ENCODE measurements around the gene RPL31. TPM values are rescaled to one million over a fixed set of nuclear protein-coding genes. Genes with fewer than 3 reads are reported as not detected.

Gene RPL31
- total RNA-seq, 2 donors from 2014 or later = 316 to 425 TPM

GRCh38 chr2:100997509-100998234 is 4.4 kb upstream of the RPL31 start:
- TF ChIP-seq POLR2A (IDR thresholded peaks at IDR 0.05) (no peak), CTCF (IDR thresholded peaks at IDR 0.05) (no peak)
- H3K27me3 ChIP-seq = no peaks in the 10 kb centered on the region
- H3K4me3 ChIP-seq = no peak overlapping the region
- WGBS, 2 donors = 83 to 88% methylated on average over 4 to 5 of the region's 5 CpGs
- intact Hi-C loops (cut with DNase I) = no loop called here
- ATAC-seq = no peak
- no peak overlapping the region for H3K27ac ChIP-seq
- H3K9me3 ChIP-seq = no peaks in the 10 kb centered on the region
- H3K36me3 ChIP-seq (replicated peaks in 1 of 2; ENCODE audit: insufficient read depth in 1 of 2, low read depth in 2 of 2) = peaks cover 0 to 10% of the 10 kb centered on the region in 2 donors
- DNase-seq = peak in 1 of 4 donors; percentile 2
- peaks cover 6% of the 10 kb centered on the region for H3K4me1 ChIP-seq

GRCh38 chr2:100998235-100998573 is 3.9 kb upstream of the RPL31 start:
- H3K9me3 ChIP-seq = no peaks in the 10 kb centered on the region
- ATAC-seq (no peak), DNase-seq (no peak)
- no peak overlapping the region for H3K4me3 ChIP-seq
- WGBS, 2 donors = 51 to 74% methylated on average over 6 of the region's 6 CpGs
- H3K27ac ChIP-seq = no peak overlapping the region
- TF ChIP-seq CTCF (IDR thresholded peaks at IDR 0.05) = no peak
- intact Hi-C loops (cut with DNase I) = no loop called here
- H3K27me3 ChIP-seq = no peaks in the 10 kb centered on the region
- H3K36me3 ChIP-seq (replicated peaks in 1 of 2; ENCODE audit: insufficient read depth in 1 of 2, low read depth in 2 of 2) = peaks cover 0 to 10% of the 10 kb centered on the region in 2 donors
- peaks cover 8% of the 10 kb centered on the region for H3K4me1 ChIP-seq

GRCh38 chr2:100999995-101000394 is 2.1 kb upstream of the RPL31 start:
- WGBS, 2 donors = 74 to 77% methylated on average over 2 of the region's 2 CpGs
- intact Hi-C loops (cut with DNase I) = no loop called here
- no peak for DNase-seq

GRCh38 chr2:101002562-101003277 is 631 bp downstream of the RPL31 start:
- 0 to 1% methylated on average over 20 to 26 of the region's 26 CpGs for WGBS, 2 donors
- TF ChIP-seq POLR2A (IDR thresholded peaks at IDR 0.05) (no peak), CTCF (IDR thresholded peaks at IDR 0.05) (no peak)
- DNase-seq (no peak), ATAC-seq (no peak)
- Histone ChIP-seq H3K4me3 (peak overlapping the region; percentile 93 to 96), H3K9me3 (no peaks in the 10 kb centered on the region), H3K4me1 (peaks cover 37% of the 10 kb centered on the region), H3K36me3 (replicated peaks in 1 of 2; ENCODE audit: insufficient read depth in 1 of 2, low read depth in 2 of 2) (peaks cover 15 to 25% of the 10 kb centered on the region in 2 donors), H3K27me3 (no peaks in the 10 kb centered on the region), H3K27ac (peak overlapping the region; percentile 70 to 92 (median 88))
- intact Hi-C loops (cut with DNase I) = no loop called here

More at GRCh38 chr2:100999995-101000394, 2.1 kb upstream of the RPL31 start:
- no peak overlapping the region for H3K27ac ChIP-seq
- no peak for ATAC-seq
- no peaks in the 10 kb centered on the region for H3K27me3 ChIP-seq
- peaks cover 10 to 13% of the 10 kb centered on the region in 2 donors for H3K36me3 ChIP-seq (replicated peaks in 1 of 2; ENCODE audit: insufficient read depth in 1 of 2, low read depth in 2 of 2)
- H3K4me1 ChIP-seq = peaks cover 26% of the 10 kb centered on the region
- TF ChIP-seq CTCF (IDR thresholded peaks at IDR 0.05) = no peak
- TF ChIP-seq POLR2A (IDR thresholded peaks at IDR 0.05) = no peak
- H3K9me3 ChIP-seq = no peaks in the 10 kb centered on the region
- no peak overlapping the region for H3K4me3 ChIP-seq
